PFSK-1 (cell line): ENCODE data around the gene SLC17A2.

Experiments used
- FOXP2 ChIP-seq: optimal IDR thresholded peaks from 2 replicates; pipeline ENCODE3; 2011; ENCODE audit warnings: borderline replicate concordance, control low read depth, inconsistent platforms; ENCODE audit not compliant: insufficient read depth; ENCODE audit errors: extremely low read length, extremely low read depth
- POLR2AphosphoS5 ChIP-seq: IDR thresholded peaks from 2 replicates; pipeline ENCODE4 v1.6.1; 2012; ENCODE audit warnings: low read depth, mild to moderate bottlenecking, control low read depth, low read length, moderate library complexity
- SIN3A ChIP-seq: IDR thresholded peaks from 2 replicates; pipeline ENCODE4 v1.6.1; 2012; ENCODE audit warnings: mild to moderate bottlenecking, low read length, moderate library complexity, borderline replicate concordance; ENCODE audit not compliant: insufficient read depth
- TAF1 ChIP-seq: IDR thresholded peaks from 2 replicates; pipeline ENCODE4 v1.6.1; 2012; ENCODE audit warnings: low read length, control low read depth, borderline replicate concordance; ENCODE audit not compliant: insufficient read depth
- TF ChIP-seq, protein P1 (sequence below), 2 experiments: IDR thresholded peaks; 2 replicates each; pipeline versions ENCODE4 v1.6.1 to v1.8.0; 2011 to 2012; ENCODE audit warnings: low read depth in 2 of 2, low read length in 2 of 2, control low read depth in 1 of 2, inconsistent platforms in 1 of 2, mild to moderate bottlenecking in 1 of 2, moderate library complexity in 1 of 2; ENCODE audit not compliant: insufficient read depth in 1 of 2

GRCh38 chr6:25875563-25875905 lies 55.0 kb downstream of the SLC17A2 start:
- TF ChIP-seq TAF1 (no peak), POLR2AphosphoS5 (no peak), SIN3A (no peak), FOXP2 (no peak)
- TF ChIP-seq, protein P1, sequence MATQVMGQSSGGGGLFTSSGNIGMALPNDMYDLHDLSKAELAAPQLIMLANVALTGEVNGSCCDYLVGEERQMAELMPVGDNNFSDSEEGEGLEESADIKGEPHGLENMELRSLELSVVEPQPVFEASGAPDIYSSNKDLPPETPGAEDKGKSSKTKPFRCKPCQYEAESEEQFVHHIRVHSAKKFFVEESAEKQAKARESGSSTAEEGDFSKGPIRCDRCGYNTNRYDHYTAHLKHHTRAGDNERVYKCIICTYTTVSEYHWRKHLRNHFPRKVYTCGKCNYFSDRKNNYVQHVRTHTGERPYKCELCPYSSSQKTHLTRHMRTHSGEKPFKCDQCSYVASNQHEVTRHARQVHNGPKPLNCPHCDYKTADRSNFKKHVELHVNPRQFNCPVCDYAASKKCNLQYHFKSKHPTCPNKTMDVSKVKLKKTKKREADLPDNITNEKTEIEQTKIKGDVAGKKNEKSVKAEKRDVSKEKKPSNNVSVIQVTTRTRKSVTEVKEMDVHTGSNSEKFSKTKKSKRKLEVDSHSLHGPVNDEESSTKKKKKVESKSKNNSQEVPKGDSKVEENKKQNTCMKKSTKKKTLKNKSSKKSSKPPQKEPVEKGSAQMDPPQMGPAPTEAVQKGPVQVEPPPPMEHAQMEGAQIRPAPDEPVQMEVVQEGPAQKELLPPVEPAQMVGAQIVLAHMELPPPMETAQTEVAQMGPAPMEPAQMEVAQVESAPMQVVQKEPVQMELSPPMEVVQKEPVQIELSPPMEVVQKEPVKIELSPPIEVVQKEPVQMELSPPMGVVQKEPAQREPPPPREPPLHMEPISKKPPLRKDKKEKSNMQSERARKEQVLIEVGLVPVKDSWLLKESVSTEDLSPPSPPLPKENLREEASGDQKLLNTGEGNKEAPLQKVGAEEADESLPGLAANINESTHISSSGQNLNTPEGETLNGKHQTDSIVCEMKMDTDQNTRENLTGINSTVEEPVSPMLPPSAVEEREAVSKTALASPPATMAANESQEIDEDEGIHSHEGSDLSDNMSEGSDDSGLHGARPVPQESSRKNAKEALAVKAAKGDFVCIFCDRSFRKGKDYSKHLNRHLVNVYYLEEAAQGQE (IDR thresholded peaks at IDR 0.05; ENCODE audit: insufficient read depth in 1 of 2, low read depth in 2 of 2, low read length in 2 of 2): no peak
